Pancreas (tissue), 10 donors: ENCODE measurements around the gene ENO2. TPM values are rescaled to one million over a fixed set of nuclear protein-coding genes. Genes with fewer than 3 reads are reported as not detected.

Experiments used
- ATAC-seq, 4 donors: fragments of 200-7000 bp; cut with Tn5 transposase; one replicate each; pipeline versions ENCODE4 v1.8.0 to v1.9.1; 2020; ENCODE audit warnings: mild to moderate bottlenecking in 4 of 4, moderate library complexity in 4 of 4
- DNase-seq, 6 donors: peaks; one replicate each; pipeline ENCODE4 v3.0.0-alpha.2; 2020
- FAIRE-seq: peaks from 2 replicates; lab custom pipeline; 2012; peaks lifted over from hg19 to GRCh38; lab: Jason Lieb, UNC
- H3K27ac ChIP-seq, 4 donors: fragments of 200-600 bp; sonication (generic); 1 replicate in 3 of 4; 2 replicates in 1 of 4; pipeline versions ENCODE4 v1.5.0 to v1.8.0; 2020
- H3K27me3 ChIP-seq, 4 donors: fragments of 200-600 bp; one replicate each; pipeline ENCODE4 v1.8.0; 2021
- H3K36me3 ChIP-seq, 3 donors: fragments of 200-600 bp; sonication (generic) in 1 of 3; one replicate each; pipeline versions ENCODE4 v1.5.0 to v1.8.0; 2020 to 2021
- H3K4me1 ChIP-seq, 3 donors: fragments of 200-600 bp; one replicate each; pipeline ENCODE4 v1.8.0; 2021
- H3K4me3 ChIP-seq, 4 donors: fragments of 200-600 bp; sonication (generic) in 2 of 4; one replicate each; pipeline versions ENCODE4 v1.5.0 to v1.8.0; 2020 to 2021
- H3K9me3 ChIP-seq, 4 donors: fragments of 200-600 bp; one replicate each; pipeline ENCODE4 v1.8.0; 2021
- CTCF ChIP-seq, 4 donors: fragments of 200-600 bp; sonication (generic) in 3 of 4; IDR thresholded peaks; one replicate each; pipeline versions ENCODE4 v1.5.0 to v1.8.0; 2021; ENCODE audit warnings: antibody characterized with exemption in 4 of 4
- WGBS, 2 donors: extraction: QIAGEN DNeasy Blood & Tissue Kit; methylation state at CpG; one replicate each; pipeline ENCODE4 v1.1.7; 2013; 5-methylcytosine and 5-hydroxymethylcytosine counted together
- intact Hi-C, 3 donors: fragments of 100-400 bp; cut with DNase I; formaldehyde crosslinking; loops; one replicate each; pipeline versions ENCODE4 v1.11.1 to v1.14.2; 2022
- polyA plus RNA-seq, 2 donors: library from polyadenylated mRNA; stranded (reverse); fragments of 200-250 nt; gene quantifications; one replicate each; pipeline ENCODE4 v1.2.3, GENCODE V29; 2013
- total RNA-seq, 6 donors: library from RNA; stranded (reverse); fragmentation: NEBNext Ultra II Directional in 4 of 6; extraction: Animal tissue kit (Norgen Biotek cat#: 25700) in 4 of 6; gene quantifications; one replicate each; pipeline versions ENCODE4 v1.2.1 to v1.2.4, GENCODE V29; 2021 to 2023
- donor health status: healthy with polysubstance abuse.
- donor health status: DM: no; HTN: no; CAD: no; lungs with moderate emphysema.
- donor health status: DM: no; HTN: no; CAD: no.
- donor health status: control.
- donor health status: control.
- donor health status: Bipolar disorder and iron deficiency.
- donor health status: DM: yes; HTN: yes; CAD: no.
- donor health status: DM: no; HTN: no; CAD: no.
- donor health status: DM: no; HTN: no; CAD: no.
- donor health status: DM: yes; HTN: yes; CAD: no.

Gene ENO2
- total and polyA plus RNA-seq, 8 donors, result 2.3 to 53.6 (median 6.6) TPM

GRCh38 chr12:6932766-6933165, 18.4 kb downstream of the ENO2 start:
- intact Hi-C loops, result no loop called here
- H3K4me1 ChIP-seq, result peaks cover 10 to 21% (median 14%) of the 10 kb centered on the region in 3 donors
- H3K9me3 ChIP-seq, result no peaks in the 10 kb centered on the region
- no peak overlapping the region for H3K27ac ChIP-seq
- ATAC-seq (no peak), FAIRE-seq (no peak), DNase-seq (no peak)
- TF ChIP-seq CTCF (IDR thresholded peaks at IDR 0.05), result no peak
- H3K36me3 ChIP-seq, result peaks cover 0 to 8% (median 0%) of the 10 kb centered on the region in 3 donors
- WGBS, 2 donors, result 63 to 69% methylated on average over 1 of the region's 1 CpG
- H3K4me3 ChIP-seq, result no peak overlapping the region
- no peaks in the 10 kb centered on the region for H3K27me3 ChIP-seq

- Histone ChIP-seq H3K27me3 (no peaks in the 10 kb centered on the region), H3K4me1 (peaks cover 13 to 29% (median 19%) of the 10 kb centered on the region in 3 donors), H3K4me3 (no peak overlapping the region), H3K27ac (peak overlapping the region in 2 of 4 donors; percentile 0 to 23), H3K9me3 (no peaks in the 10 kb centered on the region), H3K36me3 (peaks cover 0 to 8% (median 0%) of the 10 kb centered on the region in 3 donors)
- intact Hi-C loops, result no loop called here
- no peak for FAIRE-seq
- DNase-seq, result peak in 2 of 6 donors; percentile 38 to 46
- ATAC-seq, result no peak
- TF ChIP-seq CTCF (IDR thresholded peaks at IDR 0.05), result no peak
- WGBS, 2 donors, result 52 to 57% methylated on average over 7 to 8 of the region's 8 CpGs
Observed at GRCh38 chr12:6934110-6934509, 19.7 kb downstream of the ENO2 start.

GRCh38 chr12:6935371-6936193, 21.2 kb downstream of the ENO2 start:
- no peaks in the 10 kb centered on the region for H3K27me3 ChIP-seq
- peaks cover 0 to 8% (median 0%) of the 10 kb centered on the region in 3 donors for H3K36me3 ChIP-seq
- no peaks in the 10 kb centered on the region for H3K9me3 ChIP-seq
- WGBS, 2 donors, result 76 to 83% methylated on average over 13 to 14 of the region's 14 CpGs
- ATAC-seq (no peak), FAIRE-seq (no peak), DNase-seq (peak in 2 of 6 donors; percentile 52 to 75)
- no peak overlapping the region for H3K27ac ChIP-seq
- no peak overlapping the region for H3K4me3 ChIP-seq
- intact Hi-C loops, result no loop called here
- peaks cover 4 to 19% (median 10%) of the 10 kb centered on the region in 3 donors for H3K4me1 ChIP-seq
- no peak for TF ChIP-seq CTCF (IDR thresholded peaks at IDR 0.05)

GRCh38 chr12:6936194-6936635, 21.8 kb downstream of the ENO2 start:
- H3K27me3 ChIP-seq, result no peaks in the 10 kb centered on the region
- intact Hi-C loops, result no loop called here
- H3K36me3 ChIP-seq, result peaks cover 0 to 9% (median 0%) of the 10 kb centered on the region in 3 donors
- no peak for DNase-seq
- no peaks in the 10 kb centered on the region for H3K9me3 ChIP-seq
- TF ChIP-seq CTCF (IDR thresholded peaks at IDR 0.05), result no peak
- FAIRE-seq, result no peak
- WGBS, 2 donors, result 89 to 100% methylated on average over 3 of the region's 3 CpGs
- H3K4me1 ChIP-seq, result peaks cover 4 to 15% (median 6%) of the 10 kb centered on the region in 3 donors
- no peak overlapping the region for H3K4me3 ChIP-seq
- no peak for ATAC-seq
- H3K27ac ChIP-seq, result no peak overlapping the region
